Tibial nerve (tissue), 4 donors: Measurements from ENCODE around the gene SCAPER. TPM values are rescaled to one million over a fixed set of nuclear protein-coding genes. Genes with fewer than 3 reads are reported as not detected.

ENCODE experiments used
- DNase-seq, 2 donors: peaks; one replicate each; pipeline ENCODE4 v3.0.0-alpha.2; 2019; ENCODE audit warnings: low spot score in 2 of 2
- H3K27ac ChIP-seq, 4 donors: fragments of 200-600 bp; sonication (generic) in 3 of 4; one replicate each; pipeline ENCODE4 v1.5.1; 2017 to 2019; ENCODE audit warnings: mild to moderate bottlenecking in 1 of 4
- H3K27me3 ChIP-seq, 2 donors: fragments of 200-600 bp; sonication (generic) in 1 of 2; one replicate each; pipeline versions ENCODE4 v1.5.1 to v1.6.0; 2017 to 2019
- H3K36me3 ChIP-seq, 3 donors: fragments of 200-600 bp; sonication (generic); one replicate each; pipeline ENCODE4 v1.5.1; 2018 to 2019
- H3K4me1 ChIP-seq, 4 donors: fragments of 200-600 bp; sonication (generic) in 3 of 4; one replicate each; pipeline ENCODE4 v1.5.1; 2017 to 2019
- H3K4me3 ChIP-seq, 4 donors: fragments of 200-600 bp; sonication (generic) in 3 of 4; one replicate each; pipeline ENCODE4 v1.5.1; 2017 to 2019; ENCODE audit warnings: mild to moderate bottlenecking in 1 of 4, moderate library complexity in 1 of 4
- H3K9me3 ChIP-seq, 4 donors: fragments of 200-600 bp; sonication (generic) in 3 of 4; one replicate each; pipeline ENCODE4 v1.5.1; 2017 to 2019
- EP300 ChIP-seq, 2 donors: sonication (generic); formaldehyde crosslinking; IDR thresholded peaks; one replicate each; pipeline ENCODE4 v1.6.1; 2017; ENCODE audit warnings: antibody characterized with exemption in 2 of 2, mild to moderate bottlenecking in 1 of 2
- POLR2A ChIP-seq, 2 donors: fragments of 450-650 bp; IDR thresholded peaks; one replicate each; pipeline ENCODE4 v1.6.1; 2017; ENCODE audit warnings: antibody characterized with exemption in 2 of 2, mild to moderate bottlenecking in 2 of 2, moderate library complexity in 2 of 2
- WGBS, 2 donors: methylation state at CpG; one replicate each; pipeline ENCODE4 v1.1.5; 2018; 5-methylcytosine and 5-hydroxymethylcytosine counted together
- total RNA-seq, 4 donors: library from RNA; depleted of rRNA; stranded (reverse); fragments of >200 nt; gene quantifications; one replicate each; pipeline ENCODE4 v1.1.0, GENCODE V29; 2016
- TF ChIP-seq, protein P1 (sequence below), 5 experiments: fragments of 200-600 bp in 3 of 5; fragments of 450-650 bp in 2 of 5; sonication (generic) in 3 of 5; IDR thresholded peaks; one replicate each; pipeline ENCODE4 v1.5.1; 2016 to 2019; ENCODE audit warnings: antibody characterized with exemption in 5 of 5, mild to moderate bottlenecking in 3 of 5, moderate library complexity in 2 of 5

SCAPER gene
- total RNA-seq, 4 donors from 2014 or later = 25.5 to 45.3 (median 37.3) TPM

DNA sequence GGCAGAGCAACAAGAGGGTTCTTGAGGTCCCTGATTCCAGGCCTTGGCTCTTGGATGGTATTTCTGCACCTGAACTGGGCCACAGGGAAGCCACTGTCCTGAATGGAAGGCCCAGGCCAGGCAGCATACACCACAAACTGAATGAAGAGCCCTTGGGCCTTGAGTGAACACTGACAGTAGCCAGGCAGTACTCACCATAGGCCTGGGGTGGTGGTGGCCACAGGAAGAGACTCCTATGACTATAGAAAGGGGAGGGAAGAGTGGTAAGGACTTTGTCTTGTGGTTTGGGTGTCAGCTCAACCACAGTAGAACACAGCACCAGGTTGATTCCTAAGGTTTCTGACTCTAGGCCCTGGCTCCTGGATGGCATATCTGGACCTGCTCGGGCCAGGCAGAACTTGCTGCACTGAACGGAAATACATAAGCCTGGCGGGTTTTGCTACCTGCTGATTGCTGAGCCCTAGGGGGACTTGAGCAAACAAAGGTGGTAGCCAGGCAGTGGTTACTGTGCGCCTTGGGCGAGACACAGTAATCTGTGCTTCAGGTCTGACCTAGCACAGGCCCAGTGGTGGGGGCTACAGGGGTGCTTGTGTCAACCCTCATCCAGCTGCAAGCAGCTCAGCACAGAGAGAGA is 327.1 kb downstream of the SCAPER start:
- Histone ChIP-seq H3K4me3 (no peak overlapping the region), H3K27ac (peak overlapping the region in 2 of 4 donors; percentile 27 to 38), H3K9me3 (peaks cover 0 to 26% (median 12%) of the 10 kb centered on the region in 4 donors), H3K4me1 (peaks cover 0 to 44% (median 18%) of the 10 kb centered on the region in 4 donors), H3K27me3 (no peaks in the 10 kb centered on the region), H3K36me3 (no peaks in the 10 kb centered on the region)
- TF ChIP-seq POLR2A (IDR thresholded peaks at IDR 0.05) (no peak), EP300 (IDR thresholded peaks at IDR 0.05) (no peak)
- TF ChIP-seq, protein P1, sequence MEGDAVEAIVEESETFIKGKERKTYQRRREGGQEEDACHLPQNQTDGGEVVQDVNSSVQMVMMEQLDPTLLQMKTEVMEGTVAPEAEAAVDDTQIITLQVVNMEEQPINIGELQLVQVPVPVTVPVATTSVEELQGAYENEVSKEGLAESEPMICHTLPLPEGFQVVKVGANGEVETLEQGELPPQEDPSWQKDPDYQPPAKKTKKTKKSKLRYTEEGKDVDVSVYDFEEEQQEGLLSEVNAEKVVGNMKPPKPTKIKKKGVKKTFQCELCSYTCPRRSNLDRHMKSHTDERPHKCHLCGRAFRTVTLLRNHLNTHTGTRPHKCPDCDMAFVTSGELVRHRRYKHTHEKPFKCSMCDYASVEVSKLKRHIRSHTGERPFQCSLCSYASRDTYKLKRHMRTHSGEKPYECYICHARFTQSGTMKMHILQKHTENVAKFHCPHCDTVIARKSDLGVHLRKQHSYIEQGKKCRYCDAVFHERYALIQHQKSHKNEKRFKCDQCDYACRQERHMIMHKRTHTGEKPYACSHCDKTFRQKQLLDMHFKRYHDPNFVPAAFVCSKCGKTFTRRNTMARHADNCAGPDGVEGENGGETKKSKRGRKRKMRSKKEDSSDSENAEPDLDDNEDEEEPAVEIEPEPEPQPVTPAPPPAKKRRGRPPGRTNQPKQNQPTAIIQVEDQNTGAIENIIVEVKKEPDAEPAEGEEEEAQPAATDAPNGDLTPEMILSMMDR (IDR thresholded peaks at IDR 0.05) = no peak
- DNase-seq = no peak
- WGBS, 2 donors = 81 to 89% methylated on average over 5 of the region's 5 CpGs

DNA sequence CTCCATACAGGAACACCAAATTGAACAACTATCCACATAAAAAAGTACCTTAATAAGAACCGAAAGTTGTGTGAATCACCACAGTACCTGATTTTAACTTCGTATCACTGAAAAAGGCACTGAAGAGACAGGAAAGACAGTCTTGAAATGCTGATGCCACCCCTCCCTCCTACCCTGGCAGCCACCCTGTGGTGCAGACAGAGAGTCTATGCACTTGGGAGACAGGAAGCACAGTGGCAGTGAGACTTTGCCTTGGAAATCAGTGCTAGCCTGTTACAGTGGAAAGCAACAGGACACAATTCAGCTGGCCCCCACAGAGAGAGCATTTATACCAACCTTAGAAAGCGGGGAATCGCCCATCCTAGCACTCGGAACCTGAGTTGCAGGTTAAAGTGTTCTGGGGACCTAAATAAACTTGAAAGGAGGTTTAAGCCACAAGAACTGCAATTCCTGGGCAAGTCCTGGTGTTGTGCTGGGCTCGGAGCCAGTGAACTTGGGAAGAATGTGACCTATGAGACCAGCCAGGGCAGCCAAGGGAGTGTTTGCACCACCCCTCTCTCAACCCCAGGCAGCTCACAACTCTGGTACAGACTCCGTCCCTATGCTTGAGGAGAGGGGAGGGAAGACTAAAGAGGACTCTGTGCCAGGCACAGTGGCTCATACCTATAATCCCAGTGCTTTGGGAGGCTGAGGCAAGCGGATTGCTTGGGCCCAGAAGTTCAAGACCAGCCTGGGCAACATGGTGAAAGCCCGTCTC is 328.4 kb downstream of the SCAPER start:
- Histone ChIP-seq H3K4me1 (peaks cover 0 to 51% (median 18%) of the 10 kb centered on the region in 4 donors), H3K4me3 (no peak overlapping the region), H3K27me3 (no peaks in the 10 kb centered on the region), H3K27ac (peak overlapping the region in 3 of 4 donors; percentile 27 to 53 (median 38)), H3K9me3 (peaks cover 0 to 14% (median 6%) of the 10 kb centered on the region in 4 donors), H3K36me3 (no peaks in the 10 kb centered on the region)
- TF ChIP-seq POLR2A (IDR thresholded peaks at IDR 0.05) = no peak
- TF ChIP-seq EP300 (IDR thresholded peaks at IDR 0.05) = peak in 1 of 2 donors; percentile 24
- DNase-seq = peak; percentile 49 to 68
- WGBS, 2 donors = 38 to 46% methylated on average over 9 of the region's 9 CpGs

DNA sequence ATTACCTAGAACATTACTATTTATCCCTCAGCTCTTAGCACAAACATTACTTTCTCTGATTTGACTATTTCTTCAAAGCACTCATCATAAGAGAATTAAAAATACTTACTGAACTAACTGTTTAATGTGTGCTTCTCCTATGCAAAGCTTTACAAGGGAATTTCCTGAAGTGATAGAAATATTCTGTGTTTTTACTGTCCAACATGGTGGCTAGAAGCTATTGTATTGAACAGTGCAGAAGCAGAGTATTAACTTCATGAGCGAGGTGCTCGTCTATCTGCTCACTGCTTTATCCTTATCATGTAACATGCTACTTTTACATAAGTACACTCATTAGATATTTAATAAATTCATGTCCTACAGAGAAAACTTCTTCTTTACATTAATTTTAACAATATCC is 329.5 kb downstream of the SCAPER start:
- H3K4me1 ChIP-seq = peaks cover 0 to 51% (median 18%) of the 10 kb centered on the region in 4 donors
- H3K36me3 ChIP-seq = peaks cover 0 to 1% (median 0%) of the 10 kb centered on the region in 3 donors
- no peak for DNase-seq
- TF ChIP-seq POLR2A (IDR thresholded peaks at IDR 0.05) (no peak), EP300 (IDR thresholded peaks at IDR 0.05) (no peak)
- TF ChIP-seq, protein P1 (IDR thresholded peaks at IDR 0.05) = no peak
- no peak overlapping the region for H3K27ac ChIP-seq
- H3K4me3 ChIP-seq = no peak overlapping the region
- 90 to 94% methylated on average over 2 of the region's 2 CpGs for WGBS, 2 donors
- no peaks in the 10 kb centered on the region for H3K27me3 ChIP-seq
- peaks cover 0 to 5% (median 2%) of the 10 kb centered on the region in 4 donors for H3K9me3 ChIP-seq

DNA sequence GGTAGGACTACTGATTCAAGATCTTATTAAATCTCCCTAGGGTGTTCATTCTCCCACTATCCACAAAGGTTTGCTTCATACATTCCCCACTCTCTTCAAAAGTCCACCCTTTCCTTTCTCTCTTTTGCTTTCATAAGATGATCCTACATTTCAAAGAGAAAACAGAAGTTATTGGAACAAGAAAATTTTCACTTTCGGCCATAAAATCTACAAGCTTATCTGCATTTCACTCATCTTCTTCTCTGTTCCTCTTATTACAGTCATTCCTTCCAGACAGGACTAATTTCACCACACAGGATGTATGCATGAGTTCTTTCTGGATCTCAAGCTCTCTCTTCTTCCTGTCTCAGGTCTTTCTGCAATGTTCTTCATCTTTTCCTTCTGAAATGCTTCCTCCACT is 329.9 kb downstream of the SCAPER start:
- DNase-seq = no peak
- WGBS, 2 donors = 58 to 68% methylated on average over 1 of the region's 1 CpG
- TF ChIP-seq, protein P1 (IDR thresholded peaks at IDR 0.05) = no peak
- TF ChIP-seq EP300 (IDR thresholded peaks at IDR 0.05) = no peak
- TF ChIP-seq POLR2A (IDR thresholded peaks at IDR 0.05) = no peak
- H3K27me3 ChIP-seq = no peaks in the 10 kb centered on the region
- H3K27ac ChIP-seq = no peak overlapping the region
- no peak overlapping the region for H3K4me3 ChIP-seq
- peaks cover 0 to 51% (median 18%) of the 10 kb centered on the region in 4 donors for H3K4me1 ChIP-seq
- H3K36me3 ChIP-seq = peaks cover 0 to 4% (median 0%) of the 10 kb centered on the region in 3 donors
- peaks cover 0 to 4% (median 0%) of the 10 kb centered on the region in 4 donors for H3K9me3 ChIP-seq

DNA sequence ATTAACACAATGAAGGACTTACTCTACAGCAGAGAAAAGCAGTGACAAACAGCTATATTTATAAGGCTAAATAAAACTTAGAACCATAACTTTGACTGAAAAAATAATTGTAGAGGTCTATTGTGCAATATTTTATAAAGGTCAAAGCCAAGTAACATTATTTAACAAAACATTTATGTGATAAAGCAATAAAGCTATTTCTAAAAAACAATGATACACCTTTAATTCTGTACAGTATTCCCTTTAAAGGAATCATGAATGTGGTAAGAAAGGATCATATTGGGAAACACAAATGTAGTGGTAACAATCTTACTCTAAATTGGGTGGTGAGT is 332.2 kb downstream of the SCAPER start:
- no peak for TF ChIP-seq EP300 (IDR thresholded peaks at IDR 0.05)
- TF ChIP-seq, protein P1 (IDR thresholded peaks at IDR 0.05) = no peak
- TF ChIP-seq POLR2A (IDR thresholded peaks at IDR 0.05) = no peak
- Histone ChIP-seq H3K4me1 (peaks cover 0 to 45% (median 17%) of the 10 kb centered on the region in 4 donors), H3K9me3 (peaks cover 0 to 6% (median 0%) of the 10 kb centered on the region in 4 donors), H3K4me3 (no peak overlapping the region), H3K27ac (no peak overlapping the region), H3K36me3 (peaks cover 0 to 9% (median 0%) of the 10 kb centered on the region in 3 donors), H3K27me3 (no peaks in the 10 kb centered on the region)
- no peak for DNase-seq
